Lung (tissue), 12 donors: ENCODE measurements around the gene ILK. TPM values are rescaled to one million over a fixed set of nuclear protein-coding genes. Genes with fewer than 3 reads are reported as not detected.

Source experiments
- ATAC-seq: fragments of 200-7000 bp; cut with Tn5 transposase; one replicate; pipeline ENCODE4 v1.9.1; 2020; ENCODE audit warnings: moderate number of reproducible peaks; ENCODE audit not compliant: insufficient read depth, low FRiP score
- DNase-seq, 3 donors: peaks; one replicate each; pipeline ENCODE4 v3.0.0-alpha.2; 2013 to 2017
- H3K27ac ChIP-seq, 2 donors: one replicate each; pipeline ENCODE4 v1.5.1; 2013; ENCODE audit warnings: mild to moderate bottlenecking in 2 of 2, moderate library complexity in 2 of 2, control low read depth in 1 of 2, inconsistent platforms in 1 of 2, low read depth in 1 of 2, low read length in 1 of 2
- H3K27me3 ChIP-seq, 3 donors: one replicate each; pipeline ENCODE4 v1.5.1; 2013; ENCODE audit warnings: low read length in 2 of 3; ENCODE audit not compliant: control insufficient read depth in 3 of 3, insufficient read depth in 3 of 3
- H3K36me3 ChIP-seq, 4 donors: one replicate each; pipeline ENCODE4 v1.5.1; 2013; ENCODE audit warnings: low read length in 4 of 4, mild to moderate bottlenecking in 1 of 4, moderate library complexity in 1 of 4; ENCODE audit not compliant: control insufficient read depth in 4 of 4, insufficient read depth in 4 of 4
- H3K4me1 ChIP-seq, 5 donors: one replicate each; pipeline ENCODE4 v1.5.1; 2013; ENCODE audit warnings: low read length in 5 of 5, mild to moderate bottlenecking in 2 of 5, moderate library complexity in 1 of 5; ENCODE audit not compliant: control insufficient read depth in 5 of 5, insufficient read depth in 5 of 5
- H3K4me3 ChIP-seq: one replicate; pipeline ENCODE4 v1.5.1; 2013; ENCODE audit warnings: mild to moderate bottlenecking, control low read depth, moderate library complexity
- H3K9ac ChIP-seq, 2 donors: one replicate each; pipeline ENCODE4 v1.5.1; 2013; ENCODE audit warnings: low read length in 2 of 2, control low read depth in 1 of 2; ENCODE audit not compliant: insufficient read depth in 1 of 2
- H3K9me3 ChIP-seq, 4 donors: one replicate each; pipeline ENCODE4 v1.5.1; 2013; ENCODE audit warnings: low read length in 3 of 4, mild to moderate bottlenecking in 1 of 4, moderate library complexity in 1 of 4; ENCODE audit not compliant: control insufficient read depth in 4 of 4, insufficient read depth in 3 of 4
- WGBS, 2 donors: extraction: QIAGEN DNeasy Blood & Tissue Kit; methylation state at CpG; one replicate each; pipeline ENCODE4 v1.1.7; 2013; 5-methylcytosine and 5-hydroxymethylcytosine counted together
- polyA plus RNA-seq, 2 donors: library from polyadenylated mRNA; stranded (reverse); fragments of 200-250 nt; gene quantifications; one replicate each; pipeline ENCODE4 v1.2.1, GENCODE V29; 2013
- total RNA-seq, 2 donors: library from RNA; depleted of rRNA in 1 of 2; stranded (reverse); fragments of >200 nt in 1 of 2; gene quantifications; one replicate each; pipeline ENCODE4 v1.2.1, GENCODE V29; 2014 to 2021
- TF ChIP-seq, protein P1 (sequence below): IDR thresholded peaks from 2 replicates; pipeline ENCODE4 v1.5.1; 2012; ENCODE audit warnings: mild to moderate bottlenecking; ENCODE audit errors: control extremely low read depth, extremely low read depth
- donor health status: control.
- donor health status: control.
- donor health status: Bipolar disorder and iron deficiency.
- donor health status: healthy.
- donor health status: DM: yes; HTN: yes; CAD: no.

The ILK gene
- total and polyA plus RNA-seq, 4 donors, result 91.1 to 147 (median 136) TPM

GRCh38 chr11:6627762-6628241 lies 24.2 kb downstream of the ILK start:
- H3K36me3 ChIP-seq, result peaks cover 0 to 70% (median 40%) of the 10 kb centered on the region in 4 donors
- 67 to 69% methylated on average over 2 of the region's 2 CpGs for WGBS, 2 donors
- peaks cover 0 to 2% (median 0%) of the 10 kb centered on the region in 4 donors for H3K9me3 ChIP-seq
- H3K4me1 ChIP-seq, result no peaks in the 10 kb centered on the region
- TF ChIP-seq, protein P1, sequence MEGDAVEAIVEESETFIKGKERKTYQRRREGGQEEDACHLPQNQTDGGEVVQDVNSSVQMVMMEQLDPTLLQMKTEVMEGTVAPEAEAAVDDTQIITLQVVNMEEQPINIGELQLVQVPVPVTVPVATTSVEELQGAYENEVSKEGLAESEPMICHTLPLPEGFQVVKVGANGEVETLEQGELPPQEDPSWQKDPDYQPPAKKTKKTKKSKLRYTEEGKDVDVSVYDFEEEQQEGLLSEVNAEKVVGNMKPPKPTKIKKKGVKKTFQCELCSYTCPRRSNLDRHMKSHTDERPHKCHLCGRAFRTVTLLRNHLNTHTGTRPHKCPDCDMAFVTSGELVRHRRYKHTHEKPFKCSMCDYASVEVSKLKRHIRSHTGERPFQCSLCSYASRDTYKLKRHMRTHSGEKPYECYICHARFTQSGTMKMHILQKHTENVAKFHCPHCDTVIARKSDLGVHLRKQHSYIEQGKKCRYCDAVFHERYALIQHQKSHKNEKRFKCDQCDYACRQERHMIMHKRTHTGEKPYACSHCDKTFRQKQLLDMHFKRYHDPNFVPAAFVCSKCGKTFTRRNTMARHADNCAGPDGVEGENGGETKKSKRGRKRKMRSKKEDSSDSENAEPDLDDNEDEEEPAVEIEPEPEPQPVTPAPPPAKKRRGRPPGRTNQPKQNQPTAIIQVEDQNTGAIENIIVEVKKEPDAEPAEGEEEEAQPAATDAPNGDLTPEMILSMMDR, result no peak
- H3K9ac ChIP-seq, result no peak overlapping the region
- H3K4me3 ChIP-seq, result no peak overlapping the region
- no peak for ATAC-seq
- no peak overlapping the region for H3K27ac ChIP-seq
- no peak for DNase-seq
- H3K27me3 ChIP-seq, result no peaks in the 10 kb centered on the region

GRCh38 chr11:6628526-6628925 lies 25.0 kb downstream of the ILK start:
- no peaks in the 10 kb centered on the region for H3K4me1 ChIP-seq
- ATAC-seq, result no peak
- TF ChIP-seq, protein P1, result no peak
- peaks cover 0 to 74% (median 41%) of the 10 kb centered on the region in 4 donors for H3K36me3 ChIP-seq
- H3K9ac ChIP-seq, result no peak overlapping the region
- 92 to 97% methylated on average over 4 of the region's 4 CpGs for WGBS, 2 donors
- H3K9me3 ChIP-seq, result peaks cover 0 to 2% (median 0%) of the 10 kb centered on the region in 4 donors
- H3K27ac ChIP-seq, result no peak overlapping the region
- no peak for DNase-seq
- H3K27me3 ChIP-seq, result no peaks in the 10 kb centered on the region
- H3K4me3 ChIP-seq, result no peak overlapping the region

DNA sequence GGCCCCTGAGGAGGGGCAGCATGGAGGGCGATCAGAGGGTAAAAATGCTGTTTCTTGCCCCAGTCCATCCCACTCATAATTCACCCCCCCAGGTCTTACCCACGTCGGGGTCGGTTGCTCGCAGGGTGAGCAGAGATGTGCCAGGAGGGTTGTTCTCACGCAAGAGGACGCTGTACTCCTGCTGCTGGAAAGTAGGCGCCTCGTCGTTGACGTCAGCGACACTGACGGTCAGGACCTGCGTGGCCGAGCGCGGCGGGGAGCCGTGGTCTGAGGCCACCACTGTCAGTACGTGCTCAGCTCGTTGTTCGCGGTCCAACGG lies 26.0 kb downstream of the ILK start:
- H3K4me3 ChIP-seq, result no peak overlapping the region
- H3K9me3 ChIP-seq, result peaks cover 0 to 2% (median 0%) of the 10 kb centered on the region in 4 donors
- no peak overlapping the region for H3K27ac ChIP-seq
- ATAC-seq (no peak), DNase-seq (no peak)
- H3K36me3 ChIP-seq, result peaks cover 0 to 73% (median 39%) of the 10 kb centered on the region in 4 donors
- WGBS, 2 donors, result 93 to 96% methylated on average over 24 of the region's 24 CpGs
- TF ChIP-seq, protein P1, result no peak
- no peaks in the 10 kb centered on the region for H3K27me3 ChIP-seq
- H3K4me1 ChIP-seq, result peaks cover 0 to 6% (median 0%) of the 10 kb centered on the region in 5 donors
- H3K9ac ChIP-seq, result no peak overlapping the region
